DOHH2 (cell line): ENCODE results near the gene ZSCAN25.
A peak's percentile ranks its signal among the peaks of the same experiment; 100 is the strongest.

Source experiments
- H3F3A ChIP-seq: fragments of 200-600 bp; sonication (generic), shearing (Covaris generic); 2 replicates; pipeline ENCODE4 v1.6.0; 2016; ENCODE audit warnings: antibody characterized with exemption, mild to moderate bottlenecking; ENCODE audit not compliant: control insufficient read depth, insufficient read depth
- H3K27ac ChIP-seq: fragments of 200-600 bp; sonication (generic); 2 replicates; pipeline ENCODE4 v1.5.1; 2014; ENCODE audit warnings: low read depth, mild to moderate bottlenecking, low read length, moderate library complexity
- H3K27me3 ChIP-seq: fragments of 200-600 bp; sonication (generic); 2 replicates; pipeline ENCODE4 v1.6.1; 2014; ENCODE audit warnings: mild to moderate bottlenecking, low read length, mixed read lengths; ENCODE audit not compliant: control insufficient read depth
- H3K36me3 ChIP-seq: fragments of 200-600 bp; sonication (generic); 2 replicates; pipeline ENCODE4 v1.6.1; 2014; ENCODE audit warnings: mild to moderate bottlenecking, low read length, moderate library complexity, mixed read lengths; ENCODE audit not compliant: control insufficient read depth
- H3K4me1 ChIP-seq: fragments of 200-600 bp; sonication (generic); 2 replicates; pipeline ENCODE4 v1.6.1; 2014; ENCODE audit warnings: mild to moderate bottlenecking, low read length, mixed read lengths; ENCODE audit not compliant: control insufficient read depth
- H3K4me2 ChIP-seq: fragments of 200-600 bp; sonication (generic); 2 replicates; pipeline ENCODE4 v1.6.0; 2014; ENCODE audit warnings: mild to moderate bottlenecking, low read length, moderate library complexity
- H3K4me3 ChIP-seq: fragments of 200-600 bp; sonication (generic); 2 replicates; pipeline ENCODE4 v1.5.1; 2014; ENCODE audit warnings: mild to moderate bottlenecking, low read length, mixed read lengths
- H3K79me2 ChIP-seq: fragments of 200-600 bp; sonication (generic); 2 replicates; pipeline ENCODE4 v1.6.1; 2014; ENCODE audit warnings: mild to moderate bottlenecking, low read length, mixed read lengths; ENCODE audit not compliant: control insufficient read depth
- H3K9me2 ChIP-seq: fragments of 200-600 bp; sonication (generic); replicated peaks from 2 replicates; pipeline ENCODE4 v1.6.1; 2014; ENCODE audit warnings: mild to moderate bottlenecking, low read length, mixed read lengths; ENCODE audit not compliant: control insufficient read depth
- H3K9me3 ChIP-seq: fragments of 200-600 bp; sonication (generic); 2 replicates; pipeline ENCODE4 v1.6.1; 2014; ENCODE audit warnings: antibody characterized with exemption, low read length, mixed read lengths; ENCODE audit not compliant: control insufficient read depth, insufficient read depth
- H4K20me1 ChIP-seq: fragments of 200-600 bp; sonication (generic); 2 replicates; pipeline ENCODE4 v1.6.0; 2014; ENCODE audit warnings: low read depth, mild to moderate bottlenecking, antibody characterized with exemption, low read length, moderate library complexity; ENCODE audit not compliant: control insufficient read depth, insufficient read depth
- EZH2phosphoT487 ChIP-seq: fragments of 200-600 bp; sonication (generic); IDR thresholded peaks from 2 replicates; pipeline ENCODE4 v1.6.1; 2017; ENCODE audit warnings: borderline replicate concordance, mild to moderate bottlenecking, antibody characterized with exemption, low read length, moderate library complexity, mixed read lengths
- TF ChIP-seq, protein P1 (sequence below): fragments of 200-600 bp; sonication (generic); IDR thresholded peaks from one replicate; pipeline ENCODE4 v1.5.1; 2014; ENCODE audit warnings: antibody characterized with exemption, mild to moderate bottlenecking, low read depth, low read length; ENCODE audit not compliant: poor library complexity, severe bottlenecking

ZSCAN25 gene

DNA sequence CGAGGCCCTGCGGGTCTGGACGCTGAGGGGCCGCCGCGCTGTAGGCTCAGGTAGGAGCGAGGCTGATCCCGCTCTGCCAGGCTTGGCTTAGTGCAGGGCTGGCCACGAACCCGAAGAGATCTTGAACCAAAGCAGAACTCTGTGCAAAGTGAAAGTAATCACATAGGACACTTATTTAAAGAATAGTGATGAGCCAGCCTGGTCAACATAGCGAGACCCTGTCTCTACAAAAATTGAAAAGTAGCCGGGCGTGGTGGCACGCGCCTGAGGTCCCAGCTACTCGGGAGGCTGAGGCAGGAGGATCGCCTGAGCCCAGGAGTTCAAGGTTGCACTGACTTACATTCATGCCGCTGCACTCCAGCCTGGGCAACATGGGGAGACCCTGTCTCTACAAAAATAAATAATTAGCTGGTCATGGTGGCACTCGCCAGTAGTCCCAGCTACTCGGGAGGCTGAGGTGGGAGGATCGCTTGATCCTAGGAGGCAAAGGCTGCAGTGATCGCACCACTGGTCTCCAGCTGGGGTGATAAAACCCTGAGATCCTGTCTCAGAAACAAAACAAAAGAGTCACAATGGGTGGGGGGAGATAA, 541 bp downstream of the ZSCAN25 start:
- H3K4me3 ChIP-seq = peak overlapping the region; percentile 90
- peaks cover 7% of the 10 kb centered on the region; the same call in 1 of the 2 replicates for H3F3A ChIP-seq
- peaks cover 30% of the 10 kb centered on the region for H3K79me2 ChIP-seq
- H3K9me2 ChIP-seq = no peaks in the 10 kb centered on the region
- H3K27ac ChIP-seq = peak overlapping the region; percentile 22; the same call in 1 of the 2 replicates
- peaks cover 22% of the 10 kb centered on the region for H3K4me1 ChIP-seq
- peak overlapping the region; percentile 89 for H3K4me2 ChIP-seq
- no peaks in the 10 kb centered on the region for H3K9me3 ChIP-seq
- H3K27me3 ChIP-seq = no peaks in the 10 kb centered on the region
- 0 out of 2 replicates have a peak, but pooled peaks cover 7% of the 10 kb centered on the region for H4K20me1 ChIP-seq
- no peak for TF ChIP-seq EZH2phosphoT487
- TF ChIP-seq, protein P1, sequence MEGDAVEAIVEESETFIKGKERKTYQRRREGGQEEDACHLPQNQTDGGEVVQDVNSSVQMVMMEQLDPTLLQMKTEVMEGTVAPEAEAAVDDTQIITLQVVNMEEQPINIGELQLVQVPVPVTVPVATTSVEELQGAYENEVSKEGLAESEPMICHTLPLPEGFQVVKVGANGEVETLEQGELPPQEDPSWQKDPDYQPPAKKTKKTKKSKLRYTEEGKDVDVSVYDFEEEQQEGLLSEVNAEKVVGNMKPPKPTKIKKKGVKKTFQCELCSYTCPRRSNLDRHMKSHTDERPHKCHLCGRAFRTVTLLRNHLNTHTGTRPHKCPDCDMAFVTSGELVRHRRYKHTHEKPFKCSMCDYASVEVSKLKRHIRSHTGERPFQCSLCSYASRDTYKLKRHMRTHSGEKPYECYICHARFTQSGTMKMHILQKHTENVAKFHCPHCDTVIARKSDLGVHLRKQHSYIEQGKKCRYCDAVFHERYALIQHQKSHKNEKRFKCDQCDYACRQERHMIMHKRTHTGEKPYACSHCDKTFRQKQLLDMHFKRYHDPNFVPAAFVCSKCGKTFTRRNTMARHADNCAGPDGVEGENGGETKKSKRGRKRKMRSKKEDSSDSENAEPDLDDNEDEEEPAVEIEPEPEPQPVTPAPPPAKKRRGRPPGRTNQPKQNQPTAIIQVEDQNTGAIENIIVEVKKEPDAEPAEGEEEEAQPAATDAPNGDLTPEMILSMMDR = no peak
- peaks cover 48% of the 10 kb centered on the region for H3K36me3 ChIP-seq

DNA sequence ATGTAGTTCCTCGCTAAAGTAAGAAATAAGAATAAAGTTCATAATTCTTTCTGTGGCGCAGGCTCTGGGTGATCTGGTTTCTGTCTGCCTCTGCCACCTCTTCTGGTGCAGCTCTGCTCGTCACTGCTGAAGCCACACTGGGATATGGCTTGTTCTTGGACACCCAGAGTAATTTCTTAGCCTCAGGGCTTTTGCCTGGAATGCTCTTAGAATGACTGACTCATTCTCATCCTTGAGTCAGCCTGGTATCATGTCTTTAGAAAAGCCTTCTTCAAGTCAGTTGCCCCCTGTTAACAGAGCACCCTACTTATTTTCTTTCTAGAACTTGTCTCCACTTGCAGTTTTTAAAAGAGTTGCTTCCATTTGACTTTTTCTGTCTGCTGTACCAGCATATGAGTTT, 2.0 kb downstream of the ZSCAN25 start:
- TF ChIP-seq, protein P1 = no peak
- TF ChIP-seq EZH2phosphoT487 = no peak

DNA sequence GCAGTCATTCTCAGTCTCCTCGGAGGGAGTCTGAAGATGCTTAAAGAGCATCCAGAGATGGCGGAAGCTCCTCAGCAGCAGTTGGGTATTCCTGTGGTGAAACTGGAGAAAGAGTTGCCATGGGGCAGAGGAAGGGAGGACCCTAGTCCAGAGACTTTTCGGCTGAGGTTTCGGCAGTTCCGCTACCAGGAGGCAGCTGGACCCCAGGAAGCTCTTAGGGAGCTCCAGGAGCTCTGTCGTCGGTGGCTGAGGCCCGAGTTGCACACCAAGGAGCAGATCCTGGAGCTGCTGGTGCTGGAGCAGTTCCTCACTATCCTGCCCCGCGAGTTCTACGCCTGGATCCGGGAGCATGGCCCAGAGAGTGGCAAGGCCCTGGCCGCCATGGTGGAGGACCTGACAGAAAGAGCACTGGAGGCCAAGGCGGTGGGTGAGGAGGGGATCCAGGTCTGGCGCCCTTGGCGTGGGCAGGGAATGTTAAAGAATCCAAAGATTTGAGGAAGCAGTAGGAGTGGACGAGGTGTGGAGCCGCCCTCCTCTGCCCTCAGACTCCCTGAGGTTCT, 2.9 kb downstream of the ZSCAN25 start:
- peaks cover 71% of the 10 kb centered on the region for H3K36me3 ChIP-seq
- H3K9me3 ChIP-seq = no peaks in the 10 kb centered on the region
- H4K20me1 ChIP-seq = 0 out of 2 replicates have a peak, but pooled peaks cover 7% of the 10 kb centered on the region
- no peak for TF ChIP-seq EZH2phosphoT487
- TF ChIP-seq, protein P1 = no peak
- H3K27ac ChIP-seq = no peak overlapping the region
- peaks cover 7% of the 10 kb centered on the region; the same call in 1 of the 2 replicates for H3F3A ChIP-seq
- H3K4me3 ChIP-seq = no peak overlapping the region
- H3K4me2 ChIP-seq = no peak overlapping the region
- H3K79me2 ChIP-seq = peaks cover 30% of the 10 kb centered on the region
- no peaks in the 10 kb centered on the region for H3K9me2 ChIP-seq
- H3K27me3 ChIP-seq = no peaks in the 10 kb centered on the region
- H3K4me1 ChIP-seq = peaks cover 22% of the 10 kb centered on the region

More for the DNA sequence above, 2.0 kb downstream of the ZSCAN25 start:
- H3K4me2 ChIP-seq = no peak overlapping the region
- H3K9me2 ChIP-seq = no peaks in the 10 kb centered on the region
- no peaks in the 10 kb centered on the region for H3K9me3 ChIP-seq
- H3K4me3 ChIP-seq = no peak overlapping the region
- no peak overlapping the region for H3K27ac ChIP-seq
- peaks cover 22% of the 10 kb centered on the region for H3K4me1 ChIP-seq
- H3K79me2 ChIP-seq = peaks cover 30% of the 10 kb centered on the region
- H3K27me3 ChIP-seq = no peaks in the 10 kb centered on the region
- H3F3A ChIP-seq = peaks cover 7% of the 10 kb centered on the region; the same call in 1 of the 2 replicates
- peaks cover 62% of the 10 kb centered on the region for H3K36me3 ChIP-seq
- H4K20me1 ChIP-seq = 0 out of 2 replicates have a peak, but pooled peaks cover 7% of the 10 kb centered on the region
